ENCODE data around the gene IMPDH2.

Gene IMPDH2

DNA sequence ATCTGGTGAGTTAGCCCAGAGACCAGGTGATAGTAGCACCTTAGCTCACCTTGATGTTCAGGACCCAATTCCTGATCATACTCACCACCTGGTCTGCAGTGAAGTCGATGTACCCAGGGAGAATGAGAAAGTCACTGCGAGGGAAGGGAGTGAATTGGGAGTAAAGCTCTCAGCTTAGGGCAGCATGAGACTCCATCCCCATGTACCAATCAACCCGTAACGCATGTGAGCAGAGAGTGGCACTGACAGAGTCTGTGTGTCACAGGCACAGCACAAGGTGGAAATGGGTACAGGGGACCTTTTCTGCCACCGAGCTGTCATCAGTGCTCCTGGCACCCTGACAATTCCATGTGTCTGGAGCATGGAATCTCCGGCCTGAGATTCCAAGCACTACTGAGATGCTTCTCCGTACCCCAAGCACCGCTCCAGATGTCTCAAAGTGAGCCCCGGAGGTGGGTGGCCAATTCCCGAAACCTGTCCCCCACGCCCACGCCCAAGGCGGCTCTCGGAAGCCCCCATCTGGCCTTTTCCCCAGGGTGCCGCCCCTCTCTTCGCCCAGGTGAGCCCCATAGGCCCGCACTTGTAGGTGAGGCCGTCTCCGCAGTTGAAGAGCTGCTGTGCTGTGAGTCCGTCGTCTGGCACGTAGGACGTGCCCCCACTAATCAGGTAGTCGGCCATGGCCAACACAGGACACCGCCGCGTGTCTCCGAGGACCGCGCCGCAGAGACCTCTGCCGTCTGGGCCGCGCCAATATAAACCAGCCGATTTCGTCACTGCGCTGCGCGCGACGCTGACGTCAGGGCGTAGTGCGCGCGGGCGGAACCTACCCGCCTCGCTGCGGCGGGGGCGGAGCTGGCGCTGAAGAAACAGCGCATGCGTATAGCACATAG, at the start of gene IMPDH2:
Gene IMPDH2, minus strand, starts transcription at position 726 of the 890 bp plus-strand sequence. Its CDS starts 48 bp downstream, at position 678.
- peak; percentile 88 for DNase-seq

- no peak for DNase-seq
Measured at GRCh38 chr3:49076646-49077045, 47.4 kb upstream of the IMPDH2 start.

DNA sequence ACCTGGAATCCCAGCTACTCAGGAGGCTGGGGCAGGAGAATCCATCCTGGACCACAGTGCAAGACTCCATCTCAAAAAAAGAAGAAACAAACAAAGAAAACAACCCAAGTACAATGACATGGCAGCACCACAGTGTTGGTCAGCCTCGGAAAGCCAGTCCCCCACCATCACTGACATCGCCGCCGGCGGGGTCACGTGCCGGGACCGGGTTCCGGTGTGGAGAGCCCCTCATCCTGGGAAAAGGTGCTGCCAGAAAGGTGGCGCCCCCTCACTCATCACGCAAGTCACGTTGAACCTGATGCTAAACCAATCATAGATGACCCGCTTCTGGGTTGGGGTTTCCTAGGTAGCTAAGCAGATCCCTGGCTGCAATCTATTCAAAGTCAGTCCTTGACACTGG, 46.9 kb upstream of the IMPDH2 start:
- DNase-seq: no peak

- no peak for DNase-seq
Measured at GRCh38 chr3:49058011-49058410, 28.8 kb upstream of the IMPDH2 start.

DNA sequence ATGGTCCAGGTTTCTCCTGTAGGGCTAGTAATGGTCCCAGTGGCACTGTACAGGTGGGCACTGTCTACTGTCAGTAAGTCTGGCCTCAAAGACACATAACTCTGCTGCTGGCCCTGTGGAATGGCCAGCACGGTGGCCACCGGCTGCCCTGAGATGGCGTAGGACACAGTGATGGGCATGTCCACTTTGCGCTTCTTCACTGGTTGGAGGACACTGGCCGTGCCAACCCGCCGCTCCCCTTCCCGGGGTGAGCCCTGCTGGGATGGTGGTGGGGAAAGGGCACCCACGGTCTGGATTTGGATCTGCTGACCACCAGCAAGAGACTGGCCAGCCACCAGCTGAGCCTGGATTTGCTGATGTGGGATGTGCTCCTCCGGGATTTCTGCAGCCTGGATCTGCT, 28.1 kb upstream of the IMPDH2 start:
- no peak for DNase-seq

- no peak for DNase-seq
Measured at GRCh38 chr3:49054344-49054862, 25.2 kb upstream of the IMPDH2 start.

DNA sequence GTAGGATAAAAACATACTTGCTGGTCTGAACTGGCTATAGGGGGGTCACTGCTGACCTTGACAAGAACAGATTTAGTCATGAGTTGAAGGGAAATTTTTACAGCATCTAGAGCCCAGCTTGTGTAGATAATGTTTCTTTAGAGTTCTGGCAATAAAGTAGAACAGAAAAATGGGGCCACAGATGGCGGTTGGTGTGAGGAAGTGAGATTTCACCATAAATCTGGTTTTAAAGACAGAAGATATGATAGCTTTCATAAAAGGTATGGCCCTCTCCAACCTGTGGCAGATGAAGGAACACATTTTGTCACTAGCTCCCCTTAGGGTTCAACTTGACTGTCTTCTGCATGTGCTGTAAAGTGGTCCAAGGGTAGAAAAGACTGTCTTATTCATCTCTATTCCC, 24.3 kb upstream of the IMPDH2 start:
- no peak for DNase-seq

GRCh38 chr3:49035281-49035680, 6.1 kb upstream of the IMPDH2 start:
- DNase-seq: no peak

GRCh38 chr3:49034650-49035049, 5.5 kb upstream of the IMPDH2 start:
- DNase-seq: no peak

- no peak for DNase-seq
Measured at GRCh38 chr3:49032646-49033304, 3.6 kb upstream of the IMPDH2 start.

- no peak for DNase-seq
Measured at GRCh38 chr3:49030321-49030720, 1.1 kb upstream of the IMPDH2 start.

- DNase-seq: no peak
Measured at GRCh38 chr3:49029563-49029884, 326 bp upstream of the IMPDH2 start.

DNA sequence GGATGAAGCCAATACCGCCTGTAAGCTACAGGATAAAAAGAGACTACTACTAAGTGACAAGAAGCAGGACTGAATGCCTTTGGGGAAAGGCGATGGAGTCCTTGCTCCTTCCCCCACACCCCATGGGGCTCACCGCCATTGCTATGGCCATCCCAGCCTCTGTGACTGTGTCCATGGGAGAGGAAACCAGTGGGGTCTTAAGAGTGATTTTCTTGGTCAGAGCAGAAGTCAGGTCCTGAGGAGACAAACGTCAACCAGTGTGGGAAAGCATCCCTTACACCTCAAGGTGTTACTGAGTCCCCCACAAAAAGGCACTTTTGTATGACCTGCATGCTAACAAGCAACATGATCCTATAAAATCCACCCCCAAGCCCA, 913 bp downstream of the IMPDH2 start:
- no peak for DNase-seq

- DNase-seq: no peak
Measured at GRCh38 chr3:49027634-49028033, 1.6 kb downstream of the IMPDH2 start.

GRCh38 chr3:49026536-49026935, 2.7 kb downstream of the IMPDH2 start:
- no peak for DNase-seq

- no peak for DNase-seq
Measured at GRCh38 chr3:49025793-49026520, 3.2 kb downstream of the IMPDH2 start.

DNA sequence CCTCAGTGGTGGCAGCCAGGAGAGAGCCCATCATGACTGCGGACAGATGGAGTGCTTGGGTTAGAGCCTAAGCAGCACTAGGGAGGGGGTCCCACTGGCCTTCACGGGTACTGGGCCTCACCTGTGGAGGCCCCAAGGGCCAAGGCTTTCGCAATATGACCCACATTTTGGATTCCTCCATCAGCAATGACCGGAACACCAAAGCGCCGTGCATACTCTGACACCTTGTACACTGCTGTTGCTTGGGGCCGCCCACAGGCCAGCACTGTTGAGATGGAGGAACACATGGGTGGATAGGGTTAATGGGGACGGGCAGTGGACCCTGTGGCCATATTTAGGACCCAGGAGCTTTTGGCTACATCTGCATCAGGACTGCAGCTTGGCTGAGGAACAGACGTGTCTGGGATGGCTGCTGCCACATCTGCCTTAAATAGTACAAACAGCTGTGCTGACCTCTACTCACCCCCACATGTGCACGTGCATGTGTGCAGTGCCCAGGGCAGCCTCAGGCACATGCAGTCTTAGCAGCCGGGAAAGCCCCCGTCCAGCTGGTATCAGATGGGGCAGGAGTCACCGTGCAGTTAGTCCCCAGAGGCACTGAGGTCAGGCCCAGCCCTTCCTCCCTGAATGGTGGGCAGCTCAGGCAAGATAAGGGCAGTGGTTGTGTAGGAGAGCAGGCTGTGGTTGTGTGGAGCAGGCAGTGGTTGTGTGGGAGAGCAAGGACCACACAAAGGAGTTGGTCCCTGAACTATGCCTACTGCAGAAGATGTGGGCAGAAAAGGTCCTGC, 4.0 kb downstream of the IMPDH2 start:
- no peak for DNase-seq

- DNase-seq: no peak
Measured at GRCh38 chr3:49024449-49024848, 4.7 kb downstream of the IMPDH2 start.

GRCh38 chr3:49023775-49024174, 5.4 kb downstream of the IMPDH2 start:
- DNase-seq: no peak

GRCh38 chr3:49022688-49023171, 6.5 kb downstream of the IMPDH2 start:
- DNase-seq: no peak

DNA sequence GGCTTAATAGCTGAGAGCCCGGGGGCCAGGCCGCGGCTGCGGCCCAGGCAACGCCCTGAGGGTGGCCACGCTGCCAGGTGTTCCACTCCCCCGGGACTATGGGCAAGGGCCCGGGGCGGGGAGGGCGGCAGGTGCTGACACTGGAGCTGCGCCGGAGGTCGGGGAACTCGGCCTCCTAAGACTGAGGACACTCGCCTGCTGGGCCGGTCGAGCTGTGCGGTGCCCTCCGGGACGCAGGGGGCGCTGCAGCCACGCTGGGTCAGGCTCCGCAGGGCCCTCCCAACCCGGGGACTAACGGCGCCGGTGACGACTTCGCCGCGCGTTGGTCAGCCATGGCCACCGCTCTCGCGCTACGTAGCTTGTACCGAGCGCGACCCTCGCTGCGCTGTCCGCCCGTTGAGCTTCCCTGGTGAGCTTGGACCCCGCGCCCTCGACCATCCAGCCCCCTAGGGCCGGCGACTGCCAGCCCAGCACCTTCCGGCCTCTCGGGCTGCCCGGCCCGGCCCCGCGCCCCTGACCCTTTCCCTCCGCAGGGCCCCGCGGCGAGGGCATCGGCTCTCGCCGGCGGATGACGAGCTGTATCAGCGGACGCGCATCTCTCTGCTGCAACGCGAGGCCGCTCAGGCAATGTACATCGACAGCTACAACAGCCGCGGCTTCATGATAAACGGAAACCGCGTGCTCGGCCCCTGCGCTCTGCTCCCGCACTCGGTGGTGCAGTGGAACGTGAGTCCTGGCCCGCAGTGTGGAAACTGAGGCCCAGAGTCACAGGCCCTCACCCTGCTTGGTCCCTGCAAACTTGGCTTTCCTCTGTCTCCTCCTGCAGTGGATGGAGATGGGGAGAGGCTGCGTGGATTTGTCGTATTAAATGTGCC, 7.1 kb downstream of the IMPDH2 start, which contains the start of gene NDUFAF3:
Gene NDUFAF3, plus strand, starts transcription at position 309 of the 875 bp plus-strand sequence. Its CDS starts 24 bp downstream, at position 333.
- peak; percentile 82 for DNase-seq
